HG02884 (cell line): ENCODE data around the gene ATP6AP2.
"Not testable (repeated sequence)": the region's sequence is repeated elsewhere in the genome, so short reads cannot be mapped to it uniquely, and the experiment has no call there.

Experiments
- ATAC-seq: cut with Tn5 transposase; IDR thresholded peaks from one replicate; pipeline ENCODE4 v1.9.1; 2021; ENCODE audit warnings: mild to moderate bottlenecking, moderate library complexity; ENCODE audit not compliant: unreplicated experiment

Gene ATP6AP2, protein sequence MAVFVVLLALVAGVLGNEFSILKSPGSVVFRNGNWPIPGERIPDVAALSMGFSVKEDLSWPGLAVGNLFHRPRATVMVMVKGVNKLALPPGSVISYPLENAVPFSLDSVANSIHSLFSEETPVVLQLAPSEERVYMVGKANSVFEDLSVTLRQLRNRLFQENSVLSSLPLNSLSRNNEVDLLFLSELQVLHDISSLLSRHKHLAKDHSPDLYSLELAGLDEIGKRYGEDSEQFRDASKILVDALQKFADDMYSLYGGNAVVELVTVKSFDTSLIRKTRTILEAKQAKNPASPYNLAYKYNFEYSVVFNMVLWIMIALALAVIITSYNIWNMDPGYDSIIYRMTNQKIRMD

DNA sequence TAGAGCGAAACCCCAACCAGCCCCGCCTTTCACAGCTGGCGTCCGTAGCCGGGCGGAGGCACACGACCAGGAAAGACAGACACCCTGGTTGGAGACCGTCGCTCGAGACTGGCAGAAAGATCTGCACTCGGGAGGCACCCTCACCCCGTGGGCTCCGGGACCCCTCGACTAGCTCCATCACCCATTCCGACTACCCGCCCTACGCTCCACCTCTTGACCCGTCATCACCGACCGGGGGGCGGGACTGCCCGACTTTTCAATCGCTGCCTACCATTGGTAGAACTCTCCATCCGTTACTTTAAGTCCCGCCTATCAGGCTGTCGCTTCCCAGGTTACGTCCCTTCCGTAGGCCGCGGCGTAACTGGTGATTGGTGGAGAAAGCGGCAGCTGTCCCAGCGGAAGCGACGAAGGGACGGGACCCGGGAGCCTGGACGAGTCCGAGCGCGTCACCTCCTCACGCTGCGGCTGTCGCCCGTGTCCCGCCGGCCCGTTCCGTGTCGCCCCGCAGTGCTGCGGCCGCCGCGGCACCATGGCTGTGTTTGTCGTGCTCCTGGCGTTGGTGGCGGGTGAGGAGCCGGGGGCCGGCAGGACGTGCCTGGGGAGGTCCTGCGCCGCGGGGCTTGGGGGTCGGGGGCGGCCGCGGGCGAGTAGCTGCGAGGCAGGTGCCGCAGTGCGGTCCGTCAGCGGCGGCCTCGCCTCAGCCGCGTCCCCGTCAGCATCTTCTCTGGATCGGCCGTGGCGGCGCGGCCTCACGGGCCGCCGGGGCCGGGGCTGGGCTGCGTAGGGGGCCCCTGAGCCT is at the start of gene ATP6AP2:
ATP6AP2 (plus strand) TSS at position 434 of the 799 bp plus-strand sequence; CDS start at position 530, 96 bp downstream.
- ATAC-seq: peak; percentile 92

- no peak for ATAC-seq
These were observed 49.5 kb upstream of the ATP6AP2 start for GRCh38 chrX:40531056-40531826.

DNA sequence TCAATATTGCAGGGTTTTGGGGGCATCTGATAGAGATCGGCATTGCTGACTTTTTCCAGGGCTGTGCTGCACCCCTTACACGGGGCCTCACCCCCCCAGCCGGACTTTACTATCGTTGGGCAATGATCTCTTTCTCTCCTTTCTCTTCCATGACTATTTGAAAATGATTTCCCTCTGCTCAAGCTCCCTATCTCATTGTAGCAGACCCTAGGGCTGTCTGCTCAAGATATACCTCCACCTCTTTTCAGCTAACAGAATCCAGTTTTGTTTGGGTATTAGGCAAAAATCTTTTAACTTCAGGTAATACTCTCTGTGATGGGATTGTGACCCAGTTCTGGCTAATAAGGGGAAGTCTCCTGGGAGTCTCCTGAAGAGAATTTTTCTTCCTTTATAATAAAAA is 43.5 kb upstream of the ATP6AP2 start:
- ATAC-seq: no peak

DNA sequence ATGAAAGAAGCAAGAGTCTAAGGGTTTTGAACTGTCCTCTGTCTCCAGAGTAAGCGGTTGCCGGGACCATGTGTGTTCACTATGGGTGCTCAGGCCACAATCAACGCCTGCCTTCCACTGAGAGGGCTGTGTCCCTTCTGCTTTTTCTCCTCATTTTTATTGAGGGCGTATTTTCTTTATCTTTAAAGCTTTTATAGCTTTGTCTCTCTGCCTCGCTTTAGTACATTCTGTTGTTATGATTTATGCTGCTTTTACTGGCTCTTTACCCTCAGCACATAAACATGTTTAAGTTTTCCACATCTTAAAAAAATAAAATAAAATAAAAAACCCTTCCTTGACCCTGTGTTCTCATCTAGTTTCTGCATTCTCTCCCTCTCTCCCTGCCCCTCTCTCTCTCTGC is 42.4 kb upstream of the ATP6AP2 start:
- no peak for ATAC-seq

DNA sequence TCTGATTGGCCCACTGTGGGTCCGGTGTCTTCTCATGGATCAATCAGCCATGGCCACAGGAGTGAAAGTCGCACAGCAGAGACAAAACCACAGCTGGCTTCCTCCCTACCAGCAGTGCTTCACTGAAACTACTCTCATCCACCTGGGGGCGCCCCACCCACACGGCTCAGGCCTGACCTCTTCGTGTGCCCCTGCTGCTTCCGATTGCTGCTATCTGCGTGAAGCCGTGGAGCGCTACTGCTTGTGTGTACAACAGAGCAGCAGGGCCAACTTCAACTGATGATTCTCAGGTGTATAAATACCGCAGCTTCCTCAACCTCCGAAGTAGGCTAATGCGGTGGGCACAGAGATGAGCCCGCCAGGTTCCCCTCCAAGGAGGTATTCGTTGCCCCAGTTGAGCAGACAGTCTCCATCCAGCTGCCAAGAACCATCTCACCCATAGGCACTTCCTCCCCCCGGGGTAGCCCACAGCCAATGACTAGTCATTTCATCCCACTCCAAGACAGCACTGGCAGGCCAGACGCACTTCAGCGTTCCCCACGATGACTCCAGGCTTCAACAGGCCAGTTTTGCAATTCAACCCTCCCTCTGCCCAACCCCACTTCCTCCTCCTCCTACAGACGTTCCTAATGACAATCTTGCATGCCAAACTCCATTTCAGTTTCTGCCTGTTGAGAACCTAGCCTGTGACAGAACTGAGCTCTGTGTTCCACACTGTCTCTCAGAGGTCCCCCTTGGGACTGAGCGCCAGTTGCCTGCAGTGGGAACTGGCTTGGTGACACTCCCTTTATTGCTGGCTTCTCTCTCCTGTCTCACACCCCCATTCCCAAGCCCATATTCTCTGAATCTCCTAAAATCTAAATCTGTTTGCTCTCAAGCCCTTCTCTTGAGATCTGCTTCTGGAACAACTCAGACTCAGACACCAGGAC is 41.3 kb upstream of the ATP6AP2 start:
- ATAC-seq: no peak

- ATAC-seq: no peak
These were observed 38.6 kb upstream of the ATP6AP2 start for GRCh38 chrX:40542208-40542607.

GRCh38 chrX:40542972-40543371 is 37.8 kb upstream of the ATP6AP2 start:
- ATAC-seq: no peak

- ATAC-seq: no peak
These were observed 37.0 kb upstream of the ATP6AP2 start for GRCh38 chrX:40543661-40544328.

DNA sequence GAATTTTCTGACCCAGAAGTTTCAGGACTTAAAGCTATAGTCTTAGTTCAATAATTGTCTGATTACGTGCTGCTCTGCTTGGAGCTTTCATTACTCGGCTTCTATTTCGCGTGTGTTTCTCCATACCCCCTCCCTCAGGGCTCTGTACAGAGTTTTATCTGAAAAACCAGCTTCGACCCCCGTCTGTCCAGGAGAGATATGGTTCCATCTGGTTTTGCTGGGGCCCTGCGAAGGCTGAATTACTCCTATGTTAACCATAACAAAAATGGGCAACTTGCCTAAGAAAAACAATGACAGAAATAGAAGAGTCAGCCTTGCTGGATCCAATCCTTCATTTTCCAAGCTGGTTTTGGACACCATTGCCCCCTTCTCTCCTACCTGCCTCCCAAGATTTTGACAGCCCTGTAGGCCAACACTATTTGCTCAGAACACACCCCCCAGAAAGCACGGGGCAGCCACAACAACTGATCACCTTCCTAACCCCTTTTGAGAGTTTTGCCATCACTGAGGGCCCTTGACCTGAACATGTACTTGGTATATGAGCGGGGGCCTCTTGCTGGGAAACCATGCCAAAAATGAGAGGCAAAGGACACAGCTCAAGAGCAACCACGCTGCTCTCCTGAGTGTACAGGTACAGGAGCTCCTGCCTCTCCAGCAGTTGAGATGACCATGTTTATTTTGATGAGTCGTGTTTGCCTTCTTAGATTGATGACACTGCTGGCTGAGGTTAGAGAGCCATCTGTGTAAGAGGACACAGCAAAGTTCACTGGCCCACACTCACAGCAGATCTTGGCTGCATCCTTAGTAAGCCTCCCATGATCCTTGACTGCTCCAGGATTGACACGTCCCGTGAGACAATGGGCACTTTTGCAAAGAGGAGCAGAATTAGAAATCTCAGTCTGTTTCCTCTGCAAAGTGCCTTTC is 36.2 kb upstream of the ATP6AP2 start:
- ATAC-seq: no peak

GRCh38 chrX:40546870-40547269 is 33.9 kb upstream of the ATP6AP2 start:
- no peak for ATAC-seq

DNA sequence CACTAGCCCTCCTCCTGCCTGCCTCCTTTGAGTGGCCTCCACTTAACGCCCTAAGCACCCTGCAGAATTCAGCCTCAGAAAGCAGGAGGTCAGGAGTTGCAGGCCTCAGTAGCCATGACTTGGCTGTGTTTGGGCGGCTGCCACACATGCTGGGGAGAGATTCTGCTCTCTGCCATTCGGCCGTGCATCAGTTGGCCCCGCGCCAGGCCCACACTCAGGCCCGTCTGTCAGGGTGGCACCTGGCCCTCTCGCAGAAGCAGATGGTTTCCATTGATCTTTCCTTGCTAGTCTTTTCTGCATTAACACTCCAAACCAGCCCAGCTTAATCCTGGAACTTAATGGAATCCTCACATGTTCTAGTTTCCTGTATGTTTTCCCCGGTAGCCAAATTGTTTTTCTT is 30.7 kb upstream of the ATP6AP2 start:
- no peak for ATAC-seq

GRCh38 chrX:40552768-40553167 is 28.0 kb upstream of the ATP6AP2 start:
- no peak for ATAC-seq

DNA sequence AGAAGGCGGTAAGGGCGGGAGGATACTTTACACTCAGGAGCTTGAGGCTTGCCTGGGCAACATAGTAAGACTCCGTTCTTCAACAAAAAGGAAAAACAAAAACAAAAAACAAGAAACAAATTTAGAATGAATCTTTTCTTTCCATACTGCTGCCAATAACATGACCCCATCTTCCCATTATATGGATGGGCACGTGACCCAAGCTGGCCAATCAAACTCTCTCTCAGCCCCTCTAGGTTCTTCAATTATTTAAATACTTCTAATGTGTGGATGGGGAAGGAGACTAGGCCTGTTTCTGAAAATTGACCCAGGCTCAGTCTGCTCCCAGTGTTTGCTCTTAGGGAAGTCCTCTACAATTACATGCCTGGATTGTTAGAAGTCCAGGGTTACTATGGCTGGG is 22.2 kb upstream of the ATP6AP2 start:
- ATAC-seq: no peak

DNA sequence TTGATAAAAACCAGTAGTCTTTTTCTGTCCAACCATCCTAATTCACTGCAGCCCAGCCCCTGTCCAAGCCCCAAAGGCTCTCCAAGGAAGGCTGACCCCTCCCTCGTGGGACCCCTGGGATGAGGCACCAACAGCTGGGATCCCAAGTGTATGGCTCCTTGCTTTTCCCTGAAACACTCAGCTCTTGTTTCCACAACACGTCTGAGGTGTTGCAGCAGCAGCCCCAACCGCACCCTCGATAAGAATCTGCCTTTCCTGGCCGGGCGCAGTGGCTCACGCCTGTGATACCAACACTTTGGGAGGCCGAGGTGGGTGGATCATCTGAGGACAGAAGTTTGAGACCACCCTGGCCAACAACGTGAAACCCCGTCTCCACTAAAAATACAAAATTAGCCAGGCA is 17.0 kb upstream of the ATP6AP2 start:
- no peak for ATAC-seq

DNA sequence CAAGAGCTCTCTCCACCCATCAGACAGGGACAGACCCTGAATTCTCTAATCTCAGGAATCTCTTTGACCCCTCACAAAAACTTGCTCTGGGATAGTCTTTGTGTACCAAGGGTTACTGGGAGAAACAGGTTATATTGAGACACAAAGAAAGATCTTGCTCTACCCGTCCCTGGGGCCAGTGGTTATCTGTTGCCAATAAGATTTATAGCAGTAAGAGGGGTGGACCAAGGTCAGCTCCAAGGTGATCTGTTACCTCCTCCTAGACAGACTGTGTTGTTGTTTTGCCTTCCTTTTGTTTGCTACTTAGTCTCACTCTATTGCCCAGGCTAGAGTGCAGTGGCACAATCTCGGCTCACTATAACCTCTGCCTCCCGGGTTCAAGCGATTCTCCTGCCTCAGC is 16.3 kb upstream of the ATP6AP2 start:
- no peak for ATAC-seq

DNA sequence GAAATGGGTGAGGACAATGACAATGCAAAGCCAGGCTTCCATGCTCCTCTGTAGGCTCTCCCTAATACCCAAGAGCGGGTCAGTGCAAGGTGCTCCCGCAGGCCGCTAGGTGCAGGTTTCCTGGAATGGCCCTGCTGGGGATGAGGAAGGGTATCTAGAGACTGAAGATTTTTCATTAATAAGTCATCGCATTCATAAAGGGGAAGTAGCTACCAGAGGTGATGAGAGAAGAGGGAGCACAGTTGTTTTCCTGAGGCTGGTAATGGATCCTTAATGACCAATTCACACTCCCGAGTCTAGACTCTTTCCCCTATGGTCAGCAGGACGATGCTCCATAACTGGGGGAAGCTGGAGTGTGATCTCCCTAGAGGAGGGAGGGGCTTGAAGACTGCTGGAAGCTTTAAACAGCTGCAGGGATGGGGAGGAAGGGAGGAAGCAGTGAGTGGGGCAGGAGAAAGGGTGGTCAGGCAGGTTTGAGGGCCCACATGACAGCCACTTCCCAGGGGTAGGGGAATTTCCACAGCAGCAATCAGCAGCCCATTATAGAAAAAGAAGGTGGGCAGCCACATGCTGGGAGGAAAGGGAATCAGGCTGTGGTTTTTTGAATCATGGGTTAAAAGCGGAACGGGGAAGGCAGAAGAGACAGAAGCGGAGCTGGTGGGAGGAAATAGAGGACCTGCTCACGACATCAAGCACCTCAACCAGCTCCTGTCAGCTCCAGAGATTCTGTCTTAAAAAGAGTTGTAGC is 10.2 kb upstream of the ATP6AP2 start:
- ATAC-seq: no peak

DNA sequence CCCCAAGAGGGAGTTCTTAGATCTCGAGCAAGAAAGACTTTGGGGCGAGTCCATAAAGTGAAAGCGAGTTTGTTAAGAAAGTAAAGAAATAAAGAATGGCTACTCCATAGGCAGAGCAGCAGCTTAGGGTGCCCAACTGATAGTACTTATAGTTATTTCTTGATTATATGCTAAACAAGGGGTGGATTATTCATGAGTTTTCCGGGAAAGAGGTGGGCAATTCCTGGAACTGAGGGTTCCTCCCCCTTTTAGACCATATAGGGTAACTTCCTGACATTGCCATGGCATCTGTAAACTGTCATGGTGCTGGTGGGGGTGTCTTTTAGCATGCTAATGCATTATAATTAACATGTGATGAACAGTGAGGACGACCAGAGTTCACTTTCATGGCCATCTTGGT is 9.6 kb upstream of the ATP6AP2 start:
- ATAC-seq: not testable (repeated sequence)

GRCh38 chrX:40571600-40571999 is 9.2 kb upstream of the ATP6AP2 start:
- ATAC-seq: no peak
